Stimulated activated CD4-positive, alpha-beta T cell treated with anti-CD3 and anti-CD28 coated beads, TNF-alpha, amount 100 ng/mL, for 4 hours (primary cell): ENCODE results near the gene PPM1F.

Experiments used
- DNase-seq, 3 experiments: peaks; one replicate each; pipeline ENCODE4 v3.0.0-alpha.2; 2020; ENCODE audit warnings: low read depth in 3 of 3

PPM1F gene

DNA sequence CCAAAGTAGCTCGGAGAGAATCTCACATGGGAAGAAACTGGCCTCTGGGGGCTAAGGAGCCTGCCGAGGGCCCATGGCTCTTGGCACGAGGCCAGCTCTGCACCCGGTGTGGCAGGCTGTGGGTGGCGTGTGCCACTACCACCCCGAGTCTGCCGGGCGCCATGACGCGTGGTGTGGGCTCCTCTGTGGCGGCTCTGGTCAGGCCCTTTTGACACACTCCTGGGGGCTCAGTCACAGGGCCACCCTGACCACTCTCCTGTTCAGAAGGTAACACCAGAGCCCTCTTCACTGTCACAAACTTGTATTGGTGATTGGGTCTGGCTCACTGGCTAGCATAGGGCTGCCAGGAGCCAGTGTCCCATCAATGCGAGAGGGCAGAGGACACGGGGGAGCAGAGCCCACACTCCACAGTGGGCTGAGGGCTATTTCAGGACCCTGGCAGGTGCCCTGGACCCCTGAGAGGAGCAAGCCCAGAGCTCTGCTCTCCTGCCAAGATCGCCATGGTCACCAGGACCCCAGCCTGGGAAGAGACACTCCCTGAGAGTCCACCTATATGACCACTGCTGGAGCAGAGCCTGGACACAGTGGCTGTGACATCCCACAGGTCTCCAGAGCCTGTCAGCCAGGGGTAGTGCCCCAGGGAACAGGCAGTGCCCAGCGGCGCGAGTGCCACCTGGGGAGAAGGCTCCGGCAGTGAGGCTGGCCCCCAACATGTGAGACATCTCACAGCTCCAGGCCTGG is 8.6 kb upstream of the PPM1F start:
- DNase-seq, result no peak

GRCh38 chr22:21960200-21961126 is 7.8 kb upstream of the PPM1F start:
- DNase-seq, result no peak

- no peak for DNase-seq
Observed at GRCh38 chr22:21959274-21960074, 6.8 kb upstream of the PPM1F start.

DNA sequence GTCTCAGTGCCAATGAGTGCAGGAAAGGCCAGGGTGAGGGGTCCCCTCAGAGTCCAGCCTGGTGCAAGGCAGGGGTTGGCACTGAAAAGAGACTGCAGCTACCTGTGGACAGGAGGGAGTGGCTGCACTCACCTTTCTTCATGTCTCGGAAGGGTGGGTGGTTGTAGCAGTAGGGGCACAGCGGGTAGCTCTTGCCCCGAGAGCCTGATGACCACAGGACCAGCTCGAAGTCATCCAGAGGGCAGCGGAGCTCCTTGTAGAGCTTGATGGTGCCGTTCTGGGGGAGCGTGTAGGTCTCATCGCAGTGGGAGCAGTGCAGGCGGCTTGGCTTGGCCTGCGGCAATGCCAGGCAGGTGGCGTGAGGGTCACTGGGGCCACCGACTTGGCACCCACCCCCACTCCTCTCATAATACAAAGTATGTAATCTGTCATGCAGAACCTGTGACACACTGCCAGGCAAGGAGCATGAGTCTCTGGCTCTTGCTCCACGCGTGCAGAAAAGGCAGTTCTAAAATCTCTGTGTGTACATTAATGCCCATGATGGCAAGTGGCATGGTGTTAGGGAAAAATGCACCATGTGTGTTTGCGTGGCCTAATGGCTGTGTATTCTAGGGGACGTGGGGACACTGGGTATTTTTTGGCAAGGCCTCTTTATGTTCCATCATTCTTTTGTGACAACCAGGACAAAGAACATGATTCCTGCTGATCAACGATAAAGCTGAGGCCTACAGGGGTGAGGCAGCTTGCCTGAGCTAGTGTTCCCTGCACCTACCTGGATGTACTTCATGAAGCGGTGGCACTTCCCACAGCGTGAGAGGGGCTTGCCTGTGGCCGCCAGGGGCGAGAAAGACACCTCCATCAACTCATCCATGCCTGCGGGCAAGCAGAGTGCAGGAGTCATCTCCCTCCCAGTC is 6.0 kb upstream of the PPM1F start:
- no peak for DNase-seq

DNA sequence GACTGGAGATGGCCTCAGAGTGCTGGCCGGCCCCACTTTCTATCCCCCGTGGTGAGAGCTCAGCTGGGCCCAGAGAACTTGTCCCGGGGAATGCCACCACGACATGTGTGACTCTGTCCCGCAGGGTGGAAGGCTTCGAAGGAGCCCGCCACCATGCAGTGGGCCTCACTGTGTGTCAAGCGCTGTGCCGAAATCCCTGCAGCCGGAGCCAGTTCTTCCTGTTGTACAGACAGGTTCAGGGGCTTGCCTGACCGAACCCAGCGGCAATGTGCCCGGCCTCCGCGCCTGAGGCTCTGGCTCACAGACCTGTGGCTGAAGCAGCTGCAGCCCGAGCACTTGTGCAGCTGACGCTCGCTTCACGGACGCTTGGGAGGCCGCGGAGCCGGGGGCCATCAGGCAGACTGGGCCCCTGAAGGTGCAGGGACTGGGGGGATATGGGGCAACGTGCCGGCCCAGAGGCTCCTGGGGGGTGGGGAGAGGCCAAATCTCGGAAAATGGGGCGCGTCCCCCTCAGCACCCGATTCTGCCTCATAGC is 650 bp downstream of the PPM1F start:
- peak in 1 of 3 experiments; percentile 21 for DNase-seq

DNA sequence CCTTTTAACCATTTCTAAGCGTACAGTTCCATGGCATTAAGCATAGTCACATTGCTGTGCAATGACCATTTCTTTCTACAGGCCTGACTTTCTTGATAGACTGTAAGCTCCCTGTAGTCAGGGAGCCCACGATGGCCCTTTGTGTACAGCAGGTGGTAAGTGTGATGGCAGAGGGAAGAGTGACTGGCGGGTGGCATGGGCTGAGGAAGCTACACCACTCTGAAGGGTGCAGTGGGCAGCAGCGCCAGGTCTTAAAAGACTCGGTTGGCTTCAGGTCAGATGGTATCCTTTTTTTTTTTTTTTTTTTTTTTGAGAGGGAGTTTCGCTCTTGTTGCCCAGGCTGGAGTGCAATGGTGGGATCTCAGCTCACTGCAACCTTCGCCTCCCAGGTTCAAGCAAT is 1.6 kb downstream of the PPM1F start:
- DNase-seq, result no peak

- DNase-seq, result no peak
Observed at GRCh38 chr22:21949948-21950347, 2.7 kb downstream of the PPM1F start.

GRCh38 chr22:21949569-21949918 is 3.1 kb downstream of the PPM1F start:
- DNase-seq, result no peak

- no peak for DNase-seq
Observed at GRCh38 chr22:21948824-21949568, 3.7 kb downstream of the PPM1F start.

GRCh38 chr22:21948390-21948789 is 4.3 kb downstream of the PPM1F start:
- DNase-seq, result no peak

DNA sequence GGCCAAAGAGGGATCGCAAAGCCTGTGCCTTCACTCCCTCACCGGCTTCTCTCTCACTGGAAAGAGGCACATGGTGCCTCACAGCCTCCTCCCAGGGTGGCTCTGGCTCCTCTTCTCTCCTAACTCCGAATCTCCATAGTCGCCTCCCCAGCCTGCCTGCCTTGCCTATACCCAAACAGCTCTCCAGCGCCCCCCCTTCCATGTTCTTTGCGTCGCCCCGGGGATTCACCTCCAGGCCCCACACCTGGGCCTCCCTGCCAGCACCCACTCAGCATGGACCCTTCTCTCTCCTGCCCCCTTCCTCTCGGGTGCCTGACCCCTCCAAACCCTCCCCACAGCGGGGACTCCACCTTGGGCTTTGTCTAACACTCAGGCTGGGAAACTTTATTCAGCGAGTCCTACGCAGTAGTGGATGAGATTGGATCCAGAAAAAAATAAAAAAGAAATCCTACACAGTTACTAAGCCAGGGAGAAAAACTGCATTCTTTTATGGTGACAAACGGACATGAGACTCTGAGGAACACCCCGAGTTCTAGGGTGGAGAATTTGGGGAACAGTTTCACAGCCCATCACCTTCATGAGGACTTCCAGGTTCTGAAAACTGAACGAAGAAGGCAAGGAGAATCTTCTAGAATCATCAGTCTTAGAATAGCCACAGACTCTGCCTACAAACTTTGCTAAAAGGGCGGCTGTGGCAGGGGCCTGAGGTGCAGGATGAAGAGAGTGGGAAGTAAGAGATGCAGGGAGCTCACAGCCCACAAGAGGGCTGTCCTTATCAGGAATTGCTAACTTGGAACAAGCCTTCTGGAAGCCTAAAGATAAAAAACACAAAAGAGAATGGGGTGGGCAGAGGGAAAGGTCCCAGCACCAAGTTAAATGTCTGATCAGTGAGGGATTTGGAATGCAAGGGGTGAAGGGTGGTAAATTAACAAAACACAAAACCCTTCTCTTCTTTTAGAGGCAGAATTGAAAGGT is 5.3 kb downstream of the PPM1F start:
- no peak for DNase-seq

DNA sequence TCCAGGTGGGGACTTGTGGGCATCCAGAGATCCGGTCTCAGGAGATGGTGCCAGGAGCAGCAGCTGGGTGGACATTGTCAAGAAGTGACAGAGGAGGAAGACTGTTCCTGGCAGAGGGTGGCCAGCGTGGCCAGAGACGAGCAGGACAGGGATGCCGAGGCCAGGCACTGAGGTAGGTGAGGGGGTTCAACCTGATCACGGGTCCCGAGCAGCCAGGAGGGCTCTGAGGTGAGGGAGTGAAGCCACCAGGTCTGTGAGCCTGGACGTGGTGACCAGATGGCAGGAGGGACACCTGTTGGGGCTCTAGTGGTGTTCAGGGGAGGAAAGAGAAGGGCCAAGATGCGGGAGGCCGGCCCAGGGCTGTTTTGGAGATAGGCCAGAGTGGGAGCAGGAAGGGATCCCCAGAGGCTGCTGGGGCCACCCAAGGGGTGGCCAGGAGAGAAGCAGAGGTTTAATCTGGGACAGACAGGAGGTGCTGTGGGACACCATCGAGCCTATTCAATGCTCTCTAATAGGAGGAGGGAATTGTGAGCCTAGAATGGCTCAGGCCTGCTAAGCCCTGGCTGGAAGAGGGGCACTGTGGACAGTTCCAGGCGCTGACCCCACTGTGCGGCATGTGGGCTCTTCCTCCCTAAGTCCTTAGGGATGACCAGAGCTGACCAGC is 6.3 kb downstream of the PPM1F start:
- DNase-seq, result no peak

GRCh38 chr22:21945453-21946261 is 7.0 kb downstream of the PPM1F start:
- no peak for DNase-seq

GRCh38 chr22:21944871-21945270 is 7.8 kb downstream of the PPM1F start:
- DNase-seq, result no peak

DNA sequence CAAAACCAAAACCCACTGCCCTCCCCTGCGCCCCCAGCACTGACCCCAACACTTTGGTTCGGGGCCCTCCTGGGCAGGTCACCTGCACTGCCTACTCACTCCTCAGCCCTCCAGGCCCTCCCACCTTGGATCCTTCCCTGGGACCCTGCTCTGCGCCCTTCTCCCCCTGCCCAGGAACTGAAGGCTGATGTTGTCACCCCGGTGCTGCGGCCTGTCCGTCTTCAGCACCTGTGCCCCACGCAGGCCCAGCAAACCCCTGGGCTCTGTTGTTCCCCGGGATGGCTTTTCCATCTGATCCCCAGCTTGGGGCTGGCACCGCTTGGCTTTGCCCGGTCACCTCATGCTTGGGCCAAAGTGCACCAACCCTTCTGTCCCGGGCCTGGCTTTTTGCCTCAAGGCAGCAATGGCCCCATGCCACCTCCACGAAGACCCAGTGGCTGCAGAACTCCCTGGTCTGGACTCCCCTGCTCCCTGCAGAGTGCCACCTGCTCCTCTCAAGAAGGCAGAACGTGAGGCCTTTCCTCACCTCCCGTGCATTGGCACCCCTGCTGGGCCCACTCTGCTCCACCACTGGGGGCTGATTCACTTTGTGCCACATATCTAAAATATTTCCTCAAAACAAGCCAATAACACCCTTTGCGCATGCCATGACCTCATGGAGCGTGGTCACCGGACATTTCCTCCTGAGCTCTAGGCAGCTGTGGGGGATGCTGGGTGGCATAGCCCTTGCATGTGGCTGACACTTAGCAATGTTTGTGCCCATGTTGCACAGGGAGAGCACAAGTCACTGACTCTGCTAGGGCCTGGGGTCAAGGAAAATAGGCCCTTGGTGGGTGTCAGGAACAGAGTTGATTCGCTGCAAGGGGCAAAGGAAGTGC is 8.8 kb downstream of the PPM1F start:
- no peak for DNase-seq
